CMK (cell line): ENCODE measurements around the gene SORCS2.

ENCODE experiments used
- DNase-seq: peaks from one replicate; pipeline ENCODE4 v3.0.0-alpha.2; 2010; ENCODE audit warnings: low read depth

Gene SORCS2

DNA sequence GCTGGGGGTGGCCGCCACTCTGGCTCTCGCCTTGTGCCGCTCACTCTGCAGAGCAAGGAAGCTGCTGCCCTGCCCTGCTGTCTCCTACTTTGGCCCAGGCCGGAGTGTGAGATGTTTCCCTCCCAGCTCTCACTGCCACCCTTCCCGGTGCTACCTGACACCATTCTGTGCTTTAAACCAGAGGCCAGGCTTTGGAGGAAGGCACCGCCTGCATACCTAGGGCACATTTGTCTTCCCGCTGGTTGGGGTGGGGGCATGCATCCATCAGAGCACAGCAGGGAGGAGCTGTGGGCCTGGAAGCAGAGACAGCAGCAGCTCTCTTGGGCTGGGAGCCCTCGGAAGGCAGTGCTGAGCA, 339.3 kb downstream of the SORCS2 start:
- DNase-seq, result no peak

GRCh38 chr4:7532043-7532442, 339.7 kb downstream of the SORCS2 start:
- DNase-seq, result no peak

GRCh38 chr4:7533267-7533666, 340.9 kb downstream of the SORCS2 start:
- DNase-seq, result no peak

- no peak for DNase-seq
Observed at GRCh38 chr4:7535094-7535493, 342.8 kb downstream of the SORCS2 start.

GRCh38 chr4:7535619-7536018, 343.3 kb downstream of the SORCS2 start:
- no peak for DNase-seq

DNA sequence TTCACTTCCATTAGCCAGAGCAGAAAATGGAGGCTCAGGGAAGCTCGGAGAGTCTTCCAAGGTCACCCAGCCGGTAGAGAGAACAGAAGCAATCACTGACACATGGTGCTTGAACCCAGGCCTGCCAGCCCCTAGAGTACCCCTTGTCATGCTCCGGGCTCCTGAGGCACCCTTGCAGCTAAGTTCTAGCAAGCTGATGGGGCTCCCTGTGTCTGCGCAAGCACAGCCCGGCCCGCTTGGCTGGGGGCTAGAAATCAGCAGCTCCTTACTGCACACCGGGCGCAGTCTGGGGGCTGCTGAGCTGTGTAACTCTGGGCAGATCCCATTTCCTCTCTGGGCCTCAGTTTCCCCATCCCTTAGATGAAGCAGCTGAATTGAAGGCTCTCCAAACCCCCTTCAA, 344.5 kb downstream of the SORCS2 start:
- DNase-seq, result no peak

DNA sequence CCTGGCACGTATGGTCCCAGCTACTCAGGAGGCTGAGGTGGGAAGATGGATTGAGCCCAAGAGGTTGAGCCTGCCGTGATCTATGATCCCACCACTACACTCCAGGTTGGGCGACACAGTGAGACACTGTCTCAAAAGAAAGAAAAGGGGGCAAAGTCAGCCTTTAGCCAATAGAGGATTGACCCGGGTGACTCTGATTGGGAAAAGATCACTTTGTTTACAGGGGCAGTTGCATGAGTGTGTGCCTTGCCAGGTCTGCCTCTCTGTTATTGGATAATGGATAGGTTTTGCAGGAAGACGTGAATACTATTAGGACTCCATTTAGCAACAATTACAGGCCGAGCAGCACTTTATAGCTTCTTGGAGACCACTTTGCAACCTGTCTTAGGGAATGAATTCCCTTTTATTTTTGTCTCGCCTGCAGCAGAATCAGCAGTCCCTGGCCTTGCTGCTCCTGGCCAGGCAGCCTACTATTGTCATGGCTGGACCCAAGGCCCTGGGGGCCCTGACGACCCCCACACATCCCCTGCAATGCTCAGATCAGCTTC, 345.6 kb downstream of the SORCS2 start:
- no peak for DNase-seq

- no peak for DNase-seq
Observed at GRCh38 chr4:7538518-7538917, 346.2 kb downstream of the SORCS2 start.

DNA sequence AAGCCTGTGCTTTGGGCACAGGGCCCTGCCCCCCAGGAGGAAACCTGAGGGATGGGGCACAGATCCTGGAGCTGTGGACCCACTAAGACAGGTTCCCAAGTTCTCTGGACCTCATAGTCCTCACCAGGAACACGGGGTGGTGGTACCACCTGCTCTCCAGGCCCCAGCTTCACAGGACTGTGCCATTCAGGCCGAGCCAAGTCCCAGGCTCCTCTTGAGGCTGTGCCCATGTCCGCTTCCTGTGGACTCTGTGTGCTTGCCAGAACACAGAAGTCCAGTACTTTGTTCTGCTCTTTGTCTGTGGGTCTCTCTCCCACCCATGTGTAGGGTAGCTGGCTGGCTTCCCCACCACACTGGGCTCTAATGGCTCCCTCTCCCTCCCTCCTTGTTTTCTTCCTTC, 346.8 kb downstream of the SORCS2 start:
- DNase-seq, result no peak

- peak; percentile 97 for DNase-seq
Observed at GRCh38 chr4:7539659-7540058, 347.3 kb downstream of the SORCS2 start.

GRCh38 chr4:7540206-7540605, 347.9 kb downstream of the SORCS2 start:
- no peak for DNase-seq

DNA sequence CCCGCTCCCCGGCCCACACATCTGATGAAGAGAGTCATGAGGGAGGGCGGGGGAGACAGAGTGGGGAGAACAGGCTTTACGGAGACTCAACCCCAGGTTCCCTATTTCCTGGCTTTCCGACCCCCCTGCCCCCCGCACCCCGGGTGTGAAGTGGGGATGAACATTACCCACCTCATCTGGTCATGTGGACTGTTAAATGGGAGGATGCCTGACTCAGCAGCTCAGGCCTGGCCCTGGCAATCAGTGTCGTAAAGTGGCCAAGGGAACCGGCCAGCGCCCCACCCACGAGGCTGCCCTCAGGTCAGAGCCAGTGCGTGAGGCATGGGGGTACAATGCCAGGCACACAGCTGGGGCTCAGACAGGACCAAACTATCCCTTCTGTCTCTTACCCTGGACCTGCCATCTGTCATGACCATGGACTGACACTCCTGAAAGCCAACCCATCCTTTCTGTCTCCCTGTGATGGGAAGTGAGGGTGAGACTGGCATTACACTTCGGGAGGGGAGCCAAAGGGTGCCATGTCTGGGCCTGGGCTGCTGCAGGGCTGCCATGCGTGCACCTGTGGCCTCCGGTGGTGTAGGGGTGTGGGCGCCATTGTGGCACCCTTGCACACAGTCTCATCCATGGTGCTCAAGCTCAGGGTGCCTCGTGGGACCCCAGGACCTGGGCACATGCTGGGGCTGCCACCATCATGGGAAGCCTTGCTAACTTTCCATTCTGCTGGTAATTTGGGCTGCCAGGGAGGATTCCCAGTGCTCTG, 348.5 kb downstream of the SORCS2 start:
- no peak for DNase-seq

DNA sequence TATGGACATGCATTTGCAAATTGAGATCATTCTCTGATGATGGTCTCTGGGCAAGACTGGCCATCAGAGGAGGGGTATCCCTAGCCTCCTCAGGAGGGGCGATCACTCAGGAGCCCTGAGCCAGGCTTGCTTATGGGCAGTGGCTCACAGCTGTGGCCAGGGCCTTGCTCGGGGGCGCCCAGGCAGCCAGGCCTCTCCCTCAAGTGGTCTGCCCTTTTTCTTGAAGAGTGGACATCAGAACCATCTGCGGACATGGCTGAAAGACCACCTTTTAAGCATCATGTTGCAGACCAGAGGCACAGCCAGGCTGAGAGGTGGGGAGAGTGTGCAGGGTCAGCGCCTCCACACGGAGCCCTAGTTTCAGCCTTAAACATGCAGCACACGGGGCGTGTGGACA, 349.1 kb downstream of the SORCS2 start:
- DNase-seq, result no peak

DNA sequence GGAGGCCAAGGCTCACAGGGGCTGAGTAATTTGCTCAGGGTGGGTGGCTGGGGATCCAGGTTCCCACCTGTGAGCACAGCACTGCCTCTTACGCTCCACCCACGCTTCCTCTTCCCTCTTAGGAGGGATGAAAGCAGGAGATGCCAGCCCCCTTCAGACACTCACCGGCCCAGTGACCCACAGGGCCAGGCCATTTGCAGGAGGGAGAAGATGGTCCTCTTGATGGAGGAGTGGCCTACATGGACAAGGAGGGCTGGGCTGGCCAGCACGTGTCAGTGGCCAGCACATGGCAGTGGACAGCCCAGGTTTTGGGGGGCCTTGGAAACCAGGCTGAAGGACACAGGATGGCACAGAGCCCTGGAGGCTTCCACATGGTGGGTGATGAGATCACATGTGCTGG, 350.4 kb downstream of the SORCS2 start:
- no peak for DNase-seq

DNA sequence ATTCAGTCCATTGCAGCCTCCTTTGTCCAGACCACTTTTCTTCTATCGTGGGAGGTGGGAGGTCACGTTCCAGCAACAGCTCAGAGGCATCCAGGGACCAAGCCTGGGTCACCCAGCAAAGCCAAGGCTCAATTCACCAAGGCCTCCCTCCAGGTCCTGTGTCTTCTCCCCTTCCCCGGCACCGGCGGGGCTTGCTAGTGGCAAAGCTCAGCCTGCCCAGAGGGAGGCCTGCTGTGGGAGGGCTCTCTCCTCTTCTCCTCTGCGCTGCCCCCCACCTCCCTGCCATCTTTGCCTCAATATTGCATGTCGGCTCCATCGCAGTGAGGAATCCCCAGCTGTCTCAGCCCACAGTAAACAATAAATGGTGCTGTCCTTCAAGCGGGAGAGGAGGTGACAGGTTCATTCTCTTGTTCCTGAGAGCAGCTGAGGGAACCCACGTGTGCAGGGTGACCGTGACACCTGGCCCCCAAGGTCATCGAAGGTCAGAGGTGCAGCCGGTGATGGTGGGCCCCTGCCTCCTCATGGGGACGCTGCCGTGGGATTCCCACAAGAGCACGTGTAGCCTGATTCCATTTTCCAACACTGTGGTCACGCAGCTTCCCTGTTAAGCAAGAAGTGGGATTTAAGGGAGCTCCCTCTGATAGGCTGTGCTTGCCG, 353.9 kb downstream of the SORCS2 start:
- no peak for DNase-seq

GRCh38 chr4:7546809-7547367, 354.6 kb downstream of the SORCS2 start:
- no peak for DNase-seq

GRCh38 chr4:7547368-7548040, 355.2 kb downstream of the SORCS2 start:
- no peak for DNase-seq

GRCh38 chr4:7549866-7550265, 357.5 kb downstream of the SORCS2 start:
- no peak for DNase-seq

- no peak for DNase-seq
Observed at GRCh38 chr4:7552466-7552865, 360.1 kb downstream of the SORCS2 start.

DNA sequence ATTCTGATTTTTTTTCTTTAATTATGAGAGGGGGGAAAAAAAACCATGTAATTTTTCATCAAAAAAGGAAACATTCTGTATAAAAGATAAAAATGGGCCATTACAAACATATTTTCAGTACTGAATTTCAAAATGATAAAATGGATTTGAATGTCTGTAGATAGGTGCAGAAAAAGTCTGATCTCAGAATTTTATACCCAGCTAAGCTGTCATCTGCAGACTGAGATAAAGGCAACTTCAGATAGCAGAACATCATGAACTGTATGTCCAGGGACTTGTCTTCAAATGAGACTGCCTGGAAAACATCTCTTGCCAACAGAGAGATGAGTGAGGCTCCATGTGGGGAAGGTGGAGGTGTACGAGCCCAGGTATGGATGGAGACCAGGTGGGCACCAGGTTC, 360.9 kb downstream of the SORCS2 start:
- no peak for DNase-seq

GRCh38 chr4:7554905-7555304, 362.6 kb downstream of the SORCS2 start:
- DNase-seq, result no peak

GRCh38 chr4:7556558-7556957, 364.2 kb downstream of the SORCS2 start:
- no peak for DNase-seq

DNA sequence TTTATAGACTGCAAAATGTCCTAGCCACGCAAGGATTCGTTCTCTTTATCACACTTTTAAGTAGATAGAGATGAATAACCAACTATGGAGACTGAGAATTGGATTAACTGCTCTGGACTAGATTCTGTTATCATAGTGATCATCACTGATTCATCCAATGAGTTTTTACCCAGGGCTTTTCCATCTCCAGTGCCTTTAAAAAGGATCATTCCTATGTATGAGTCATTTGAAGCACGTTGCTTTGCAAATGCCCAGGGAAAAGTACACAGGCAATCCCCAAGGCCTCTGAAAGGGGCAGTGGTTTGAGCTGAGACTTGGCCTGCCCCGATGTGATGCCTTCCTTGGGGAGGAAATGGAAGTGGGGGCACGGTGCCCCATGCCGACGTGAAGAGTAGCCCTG, 365.1 kb downstream of the SORCS2 start:
- DNase-seq, result no peak
